ENCODE measurements around the gene MINDY2. TPM values are rescaled to one million over a fixed set of nuclear protein-coding genes. Genes with fewer than 3 reads are reported as not detected.
A peak's percentile ranks its signal among the peaks of the same experiment; 100 is the strongest.

The MINDY2 gene
- total RNA-seq, 1 donor from 2014 or later: 27.1 TPM

GRCh38 chr15:58734859-58735258 is 36.2 kb upstream of the MINDY2 start:
- no peak for TF ChIP-seq CTCF (IDR thresholded peaks at IDR 0.05; ENCODE audit: unreplicated experiment)
- H3K27me3 Mint-ChIP-seq: no peaks in the 10 kb centered on the region
- H3K4me3 Mint-ChIP-seq (ENCODE audit: low read depth): no peak overlapping the region
- peaks cover 11% of the 10 kb centered on the region for H3K36me3 Mint-ChIP-seq (ENCODE audit: insufficient read depth)
- no peak for DNase-seq (ENCODE audit: low spot score, unreplicated experiment)
- peak overlapping the region; percentile 40 for H3K27ac Mint-ChIP-seq
- peaks cover 5% of the 10 kb centered on the region for H3K9me3 Mint-ChIP-seq (ENCODE audit: low read depth)
- peaks cover 18% of the 10 kb centered on the region for H3K4me1 Mint-ChIP-seq (ENCODE audit: low read depth)

GRCh38 chr15:58736018-58736643 is 35.0 kb upstream of the MINDY2 start:
- TF ChIP-seq CTCF (IDR thresholded peaks at IDR 0.05; ENCODE audit: unreplicated experiment): no peak
- H3K9me3 Mint-ChIP-seq (ENCODE audit: low read depth): peaks cover 5% of the 10 kb centered on the region
- H3K36me3 Mint-ChIP-seq (ENCODE audit: insufficient read depth): peaks cover 11% of the 10 kb centered on the region
- no peak for DNase-seq (ENCODE audit: low spot score, unreplicated experiment)
- no peak overlapping the region for H3K4me3 Mint-ChIP-seq (ENCODE audit: low read depth)
- no peak overlapping the region for H3K27ac Mint-ChIP-seq
- no peaks in the 10 kb centered on the region for H3K27me3 Mint-ChIP-seq
- peaks cover 18% of the 10 kb centered on the region for H3K4me1 Mint-ChIP-seq (ENCODE audit: low read depth)

GRCh38 chr15:58737298-58737697 is 33.8 kb upstream of the MINDY2 start:
- Mint-ChIP-seq H3K27ac (no peak overlapping the region), H3K4me3 (ENCODE audit: low read depth) (no peak overlapping the region), H3K36me3 (ENCODE audit: insufficient read depth) (peaks cover 5% of the 10 kb centered on the region), H3K9me3 (ENCODE audit: low read depth) (no peaks in the 10 kb centered on the region), H3K27me3 (no peaks in the 10 kb centered on the region), H3K4me1 (ENCODE audit: low read depth) (peaks cover 25% of the 10 kb centered on the region)
- TF ChIP-seq CTCF (IDR thresholded peaks at IDR 0.05; ENCODE audit: unreplicated experiment): no peak
- no peak for DNase-seq (ENCODE audit: low spot score, unreplicated experiment)

- Mint-ChIP-seq H3K27me3 (no peaks in the 10 kb centered on the region), H3K4me3 (ENCODE audit: low read depth) (no peak overlapping the region), H3K36me3 (ENCODE audit: insufficient read depth) (no peaks in the 10 kb centered on the region), H3K27ac (no peak overlapping the region), H3K4me1 (ENCODE audit: low read depth) (peaks cover 33% of the 10 kb centered on the region), H3K9me3 (ENCODE audit: low read depth) (no peaks in the 10 kb centered on the region)
- TF ChIP-seq CTCF (IDR thresholded peaks at IDR 0.05; ENCODE audit: unreplicated experiment): no peak
- no peak for DNase-seq (ENCODE audit: low spot score, unreplicated experiment)
Measured at GRCh38 chr15:58738046-58738707, 32.9 kb upstream of the MINDY2 start.

- DNase-seq (ENCODE audit: low spot score, unreplicated experiment): no peak
- TF ChIP-seq CTCF (IDR thresholded peaks at IDR 0.05; ENCODE audit: unreplicated experiment): no peak
- Mint-ChIP-seq H3K4me1 (ENCODE audit: low read depth) (peaks cover 34% of the 10 kb centered on the region), H3K4me3 (ENCODE audit: low read depth) (no peak overlapping the region), H3K36me3 (ENCODE audit: insufficient read depth) (no peaks in the 10 kb centered on the region), H3K9me3 (ENCODE audit: low read depth) (no peaks in the 10 kb centered on the region), H3K27me3 (no peaks in the 10 kb centered on the region), H3K27ac (no peak overlapping the region)
Measured at GRCh38 chr15:58740436-58740835, 30.7 kb upstream of the MINDY2 start.
